Keratinocyte (primary cell): ENCODE results near the gene CNPY2. TPM values are rescaled to one million over a fixed set of nuclear protein-coding genes. Genes with fewer than 3 reads are reported as not detected.
A peak's percentile ranks its signal among the peaks of the same experiment; 100 is the strongest.
"Not testable (repeated sequence)": the region's sequence is repeated elsewhere in the genome, so short reads cannot be mapped to it uniquely, and the experiment has no call there.

ENCODE experiments used
- DNase-seq: peaks from one replicate; pipeline ENCODE4 v3.0.0-alpha.2; 2011; ENCODE audit warnings: low read depth, missing footprints, low spot score
- FAIRE-seq: peaks from 2 replicates; lab custom pipeline; 2011; peaks lifted over from hg19 to GRCh38; lab: Jason Lieb, UNC
- H2AFZ ChIP-seq: 2 replicates; pipeline ENCODE4 v1.6.0; 2012; ENCODE audit warnings: low read length, control low read depth, inconsistent platforms; ENCODE audit not compliant: control insufficient read depth
- H3K27ac ChIP-seq: 2 replicates; pipeline ENCODE4 v1.5.1; 2011; ENCODE audit warnings: low read length; ENCODE audit not compliant: control insufficient read depth, insufficient read depth
- H3K27me3 ChIP-seq: 3 replicates; pipeline ENCODE4 v1.6.0; 2011; ENCODE audit warnings: low read length; ENCODE audit not compliant: control insufficient read depth, insufficient read depth; ENCODE audit errors: extremely low read depth
- H3K36me3 ChIP-seq, 2 experiments: 2 replicates in 1 of 2; 3 replicates in 1 of 2; pipeline ENCODE4 v1.5.1; 2011; ENCODE audit warnings: low read length in 2 of 2, mild to moderate bottlenecking in 1 of 2; ENCODE audit not compliant: control insufficient read depth in 2 of 2, insufficient read depth in 2 of 2; ENCODE audit errors: extremely low read depth in 1 of 2
- H3K4me1 ChIP-seq: 3 replicates; pipeline ENCODE4 v1.5.1; 2011; ENCODE audit warnings: low read length; ENCODE audit not compliant: control insufficient read depth, insufficient read depth; ENCODE audit errors: extremely low read depth
- H3K4me2 ChIP-seq: 3 replicates; pipeline ENCODE4 v1.6.0; 2011; ENCODE audit warnings: low read depth, low read length; ENCODE audit not compliant: control insufficient read depth, insufficient read depth; ENCODE audit errors: extremely low read depth
- H3K4me3 ChIP-seq, 3 experiments: fragments of 200-600 bp in 1 of 3; sonication (generic) in 1 of 3; 2 replicates in 2 of 3; 3 replicates in 1 of 3; pipeline ENCODE4 v1.5.1; 2011 to 2016; ENCODE audit warnings: low read length in 3 of 3, mild to moderate bottlenecking in 3 of 3, control low read depth in 2 of 3, inconsistent platforms in 1 of 3, low read depth in 1 of 3, mixed read lengths in 1 of 3, mixed run types in 1 of 3, moderate library complexity in 1 of 3; ENCODE audit not compliant: control insufficient read depth in 2 of 3, insufficient read depth in 2 of 3; ENCODE audit errors: extremely low read depth in 1 of 3
- H3K79me2 ChIP-seq: 2 replicates; pipeline ENCODE4 v1.6.0; 2012; ENCODE audit warnings: low read length; ENCODE audit not compliant: control insufficient read depth, insufficient read depth
- H3K9ac ChIP-seq: 3 replicates; pipeline ENCODE4 v1.6.0; 2011; ENCODE audit warnings: low read length; ENCODE audit not compliant: control insufficient read depth, insufficient read depth; ENCODE audit errors: extremely low read depth
- H3K9me1 ChIP-seq: 3 replicates; pipeline ENCODE4 v1.6.0; 2011; ENCODE audit warnings: low read length; ENCODE audit not compliant: control insufficient read depth, insufficient read depth; ENCODE audit errors: extremely low read depth
- H3K9me3 ChIP-seq: 2 replicates; pipeline ENCODE4 v1.5.1; 2012; ENCODE audit warnings: low read depth, low read length; ENCODE audit not compliant: control insufficient read depth
- H4K20me1 ChIP-seq: 3 replicates; pipeline ENCODE4 v1.6.0; 2011; ENCODE audit warnings: low read length; ENCODE audit not compliant: control insufficient read depth, insufficient read depth; ENCODE audit errors: extremely low read depth
- EZH2 ChIP-seq: IDR thresholded peaks from one replicate; pipeline ENCODE4 v1.6.1; 2012; ENCODE audit warnings: inconsistent platforms, mild to moderate bottlenecking, low read length, moderate library complexity
- dilution Hi-C: fragments of 300-500 bp; cut with MboI; formaldehyde crosslinking; loops from one replicate; pipeline ENCODE4 v1.7.0; 2020; ENCODE audit warnings: low sequenced_read_pairs; ENCODE audit not compliant: extremely low pct_ligation_motif_present
- polyA plus RNA-seq, 5 experiments: library from polyadenylated mRNA; depleted of rRNA in 3 of 5; stranded (reverse) in 3 of 5; stranded (forward) in 1 of 5; unstranded in 1 of 5; fragments of >200 nt; gene quantifications; 1 replicate in 1 of 5; 2 replicates in 3 of 5; 3 replicates in 1 of 5; pipeline versions ENCODE4 v1.2.1 to v1.2.3, GENCODE V29; 2011 to 2012; ENCODE audit warnings: missing spikeins in 2 of 5, low read depth in 1 of 5, low replicate concordance in 1 of 5
- TF ChIP-seq, protein P1 (sequence below), 3 experiments: IDR thresholded peaks in 1 of 3; conservative IDR thresholded peaks in 1 of 3; optimal IDR thresholded peaks in 1 of 3; 2 replicates in 2 of 3; 3 replicates in 1 of 3; pipeline versions ENCODE3 to v1.5.1; 2011; ENCODE audit warnings: low read length in 3 of 3, mild to moderate bottlenecking in 3 of 3, moderate library complexity in 2 of 3, control low read depth in 1 of 3, inconsistent platforms in 1 of 3; ENCODE audit not compliant: insufficient read depth in 2 of 3; ENCODE audit errors: extremely low read depth in 1 of 3

CNPY2 gene
- polyA plus RNA-seq, 1 donor (not counting 4 experiments of a cell fraction or from before 2014, with no cell fraction given): 162 TPM

DNA sequence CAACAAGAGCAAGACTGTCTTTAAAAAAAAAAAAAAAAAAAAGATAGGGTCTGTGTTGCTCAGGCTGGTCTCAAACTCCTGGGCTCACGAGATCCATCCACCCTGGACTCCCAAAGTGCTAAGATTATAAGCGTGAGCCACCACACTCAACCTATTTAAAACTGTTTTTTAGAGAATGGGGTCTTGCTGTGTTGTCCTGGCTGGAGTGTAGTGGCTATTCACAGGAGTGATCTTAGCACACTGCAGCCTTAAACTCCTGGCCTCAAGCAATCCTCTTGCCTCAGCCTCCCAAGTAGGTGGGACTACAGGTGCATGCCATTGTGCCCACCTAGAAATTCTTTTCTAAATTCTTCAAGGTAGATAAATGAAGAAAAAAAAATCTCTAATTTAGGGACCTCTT, 41.5 kb downstream of the CNPY2 start:
- FAIRE-seq: no peak
- Histone ChIP-seq H3K9me3 (no peaks in the 10 kb centered on the region), H4K20me1 (no peaks in the 10 kb centered on the region), H3K36me3 (peaks cover 27 to 38% of the 10 kb centered on the region in 2 experiments), H3K9ac (no peak overlapping the region), H3K27ac (no peak overlapping the region), H3K4me1 (no peaks in the 10 kb centered on the region), H3K9me1 (no peaks in the 10 kb centered on the region), H3K79me2 (no peaks in the 10 kb centered on the region), H3K4me2 (no peak overlapping the region), H3K4me3 (no peak overlapping the region), H2AFZ (no peak overlapping the region), H3K27me3 (no peaks in the 10 kb centered on the region)
- DNase-seq: no peak
- dilution Hi-C loops: no loop called here
- TF ChIP-seq, protein P1, sequence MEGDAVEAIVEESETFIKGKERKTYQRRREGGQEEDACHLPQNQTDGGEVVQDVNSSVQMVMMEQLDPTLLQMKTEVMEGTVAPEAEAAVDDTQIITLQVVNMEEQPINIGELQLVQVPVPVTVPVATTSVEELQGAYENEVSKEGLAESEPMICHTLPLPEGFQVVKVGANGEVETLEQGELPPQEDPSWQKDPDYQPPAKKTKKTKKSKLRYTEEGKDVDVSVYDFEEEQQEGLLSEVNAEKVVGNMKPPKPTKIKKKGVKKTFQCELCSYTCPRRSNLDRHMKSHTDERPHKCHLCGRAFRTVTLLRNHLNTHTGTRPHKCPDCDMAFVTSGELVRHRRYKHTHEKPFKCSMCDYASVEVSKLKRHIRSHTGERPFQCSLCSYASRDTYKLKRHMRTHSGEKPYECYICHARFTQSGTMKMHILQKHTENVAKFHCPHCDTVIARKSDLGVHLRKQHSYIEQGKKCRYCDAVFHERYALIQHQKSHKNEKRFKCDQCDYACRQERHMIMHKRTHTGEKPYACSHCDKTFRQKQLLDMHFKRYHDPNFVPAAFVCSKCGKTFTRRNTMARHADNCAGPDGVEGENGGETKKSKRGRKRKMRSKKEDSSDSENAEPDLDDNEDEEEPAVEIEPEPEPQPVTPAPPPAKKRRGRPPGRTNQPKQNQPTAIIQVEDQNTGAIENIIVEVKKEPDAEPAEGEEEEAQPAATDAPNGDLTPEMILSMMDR (optimal IDR thresholded peaks at IDR 0.05 in 1 of 3, IDR thresholded peaks at IDR 0.05 in 1 of 3, conservative IDR thresholded peaks at IDR 0.05 in 1 of 3; ENCODE audit: extremely low read depth in 1 of 3, insufficient read depth in 2 of 3, low read length in 3 of 3): no peak
- no peak for TF ChIP-seq EZH2

DNA sequence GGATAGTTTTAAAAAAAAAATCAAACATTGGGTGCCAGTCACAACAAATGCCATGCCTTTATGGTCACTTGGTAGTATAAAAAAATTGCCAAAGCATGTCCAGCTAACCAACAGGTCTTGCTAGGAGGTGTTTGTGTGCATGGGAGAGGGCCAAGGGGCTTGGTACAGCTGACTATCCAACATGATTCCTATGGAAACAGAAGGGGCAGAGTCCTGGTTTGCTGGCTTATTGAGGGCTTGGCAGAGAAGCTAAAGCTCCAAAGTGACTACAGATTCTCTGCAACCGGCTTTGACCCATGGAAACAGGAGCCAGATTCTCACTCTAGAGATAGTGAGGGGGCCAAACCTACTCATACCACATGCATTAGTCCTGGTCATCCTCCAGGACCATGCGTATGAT, 43.3 kb downstream of the CNPY2 start:
- H3K4me3 ChIP-seq, H3K79me2 ChIP-seq, H3K9ac ChIP-seq, dilution Hi-C loops, H2AFZ ChIP-seq, H3K27me3 ChIP-seq, H4K20me1 ChIP-seq, FAIRE-seq, DNase-seq, H3K27ac ChIP-seq, H3K9me3 ChIP-seq, H3K9me1 ChIP-seq, H3K4me1 ChIP-seq, H3K4me2 ChIP-seq: not testable (repeated sequence)
- peaks cover 21 to 31% of the 10 kb centered on the region in 2 experiments for H3K36me3 ChIP-seq

DNA sequence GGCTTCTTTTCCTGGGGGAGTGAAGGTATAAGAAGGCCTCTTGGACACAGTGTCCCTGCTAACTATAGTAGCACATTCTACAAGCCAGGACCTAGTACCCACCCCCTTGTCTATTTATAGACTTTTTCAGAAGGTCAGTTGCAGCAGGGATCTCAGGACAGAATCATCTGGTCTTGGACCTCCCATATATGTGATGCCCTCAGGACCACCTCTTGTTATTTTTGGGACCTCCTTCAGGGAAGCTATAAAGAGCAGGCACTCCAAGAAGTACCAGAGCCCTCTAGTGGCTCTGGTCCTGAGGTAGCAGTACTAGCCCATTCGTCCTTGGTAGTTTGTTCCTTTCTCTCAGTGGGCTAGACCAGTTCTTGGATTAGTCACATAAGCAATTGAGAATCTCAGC, 44.8 kb downstream of the CNPY2 start:
- DNase-seq (no peak), FAIRE-seq (no peak)
- Histone ChIP-seq H3K27me3 (no peaks in the 10 kb centered on the region), H3K4me3 (no peak overlapping the region), H4K20me1 (no peaks in the 10 kb centered on the region), H3K79me2 (no peaks in the 10 kb centered on the region), H2AFZ (no peak overlapping the region), H3K9ac (no peak overlapping the region), H3K4me1 (peaks cover 5% of the 10 kb centered on the region), H3K27ac (no peak overlapping the region), H3K36me3 (peaks cover 17 to 30% of the 10 kb centered on the region in 2 experiments), H3K9me1 (no peaks in the 10 kb centered on the region), H3K9me3 (no peaks in the 10 kb centered on the region), H3K4me2 (no peak overlapping the region)
- TF ChIP-seq, protein P1 (optimal IDR thresholded peaks at IDR 0.05 in 1 of 3, IDR thresholded peaks at IDR 0.05 in 1 of 3, conservative IDR thresholded peaks at IDR 0.05 in 1 of 3; ENCODE audit: extremely low read depth in 1 of 3, insufficient read depth in 2 of 3, low read length in 3 of 3): peak; percentile 31 to 54 (median 54)
- TF ChIP-seq EZH2: no peak
- dilution Hi-C loops: no loop called here
